Measurements from ENCODE around the gene C11orf91.
"Not testable (repeated sequence)": the region's sequence is repeated elsewhere in the genome, so short reads cannot be mapped to it uniquely, and the experiment has no call there.

GRCh38 chr11:33729072-33729664 is 28.5 kb upstream of the C11orf91 start:
- TF ChIP-seq, protein P1, sequence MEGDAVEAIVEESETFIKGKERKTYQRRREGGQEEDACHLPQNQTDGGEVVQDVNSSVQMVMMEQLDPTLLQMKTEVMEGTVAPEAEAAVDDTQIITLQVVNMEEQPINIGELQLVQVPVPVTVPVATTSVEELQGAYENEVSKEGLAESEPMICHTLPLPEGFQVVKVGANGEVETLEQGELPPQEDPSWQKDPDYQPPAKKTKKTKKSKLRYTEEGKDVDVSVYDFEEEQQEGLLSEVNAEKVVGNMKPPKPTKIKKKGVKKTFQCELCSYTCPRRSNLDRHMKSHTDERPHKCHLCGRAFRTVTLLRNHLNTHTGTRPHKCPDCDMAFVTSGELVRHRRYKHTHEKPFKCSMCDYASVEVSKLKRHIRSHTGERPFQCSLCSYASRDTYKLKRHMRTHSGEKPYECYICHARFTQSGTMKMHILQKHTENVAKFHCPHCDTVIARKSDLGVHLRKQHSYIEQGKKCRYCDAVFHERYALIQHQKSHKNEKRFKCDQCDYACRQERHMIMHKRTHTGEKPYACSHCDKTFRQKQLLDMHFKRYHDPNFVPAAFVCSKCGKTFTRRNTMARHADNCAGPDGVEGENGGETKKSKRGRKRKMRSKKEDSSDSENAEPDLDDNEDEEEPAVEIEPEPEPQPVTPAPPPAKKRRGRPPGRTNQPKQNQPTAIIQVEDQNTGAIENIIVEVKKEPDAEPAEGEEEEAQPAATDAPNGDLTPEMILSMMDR (IDR thresholded peaks at IDR 0.05) = not testable (repeated sequence)
- not testable (repeated sequence) for TF ChIP-seq POLR2AphosphoS5, EP300 (IDR thresholded peaks at IDR 0.05)
